Peyer's patch (tissue), 4 donors: ENCODE measurements around the gene ASB14. TPM values are rescaled to one million over a fixed set of nuclear protein-coding genes. Genes with fewer than 3 reads are reported as not detected.

Experiments
- DNase-seq, 3 donors: peaks; one replicate each; pipeline ENCODE4 v3.0.0-alpha.2; 2017 to 2019
- H3K27ac ChIP-seq, 4 donors: fragments of 200-600 bp; sonication (generic); one replicate each; pipeline ENCODE4 v1.5.1; 2016 to 2019
- H3K27me3 ChIP-seq, 2 donors: fragments of 200-600 bp; sonication (generic); one replicate each; pipeline ENCODE4 v1.5.1; 2019
- H3K36me3 ChIP-seq, 3 donors: fragments of 200-600 bp; sonication (generic); one replicate each; pipeline ENCODE4 v1.5.1; 2016 to 2019
- H3K4me1 ChIP-seq, 4 donors: fragments of 200-600 bp; sonication (generic); one replicate each; pipeline ENCODE4 v1.5.1; 2016 to 2019
- H3K4me3 ChIP-seq, 4 donors: fragments of 200-600 bp; sonication (generic); 1 replicate in 3 of 4; 2 replicates in 1 of 4; pipeline ENCODE4 v1.5.1; 2016 to 2019; ENCODE audit warnings: mild to moderate bottlenecking in 1 of 4
- H3K9me3 ChIP-seq, 4 donors: fragments of 200-600 bp; sonication (generic); one replicate each; pipeline ENCODE4 v1.5.1; 2016 to 2019; ENCODE audit warnings: mild to moderate bottlenecking in 1 of 4
- POLR2A ChIP-seq, 2 donors: fragments of 450-650 bp; IDR thresholded peaks; one replicate each; pipeline ENCODE4 v1.5.1; 2017; ENCODE audit warnings: antibody characterized with exemption in 2 of 2, mild to moderate bottlenecking in 2 of 2, moderate library complexity in 2 of 2
- total RNA-seq, 4 donors: library from RNA; depleted of rRNA; stranded (reverse); fragments of >200 nt; gene quantifications; one replicate each; pipeline ENCODE4 v1.1.0, GENCODE V29; 2016
- TF ChIP-seq, protein P1 (sequence below), 6 experiments: fragments of 450-650 bp in 4 of 6; fragments of 200-600 bp in 2 of 6; sonication (generic) in 1 of 6; IDR thresholded peaks; one replicate each; pipeline ENCODE4 v1.5.1; 2017 to 2019; ENCODE audit warnings: antibody characterized with exemption in 6 of 6, mild to moderate bottlenecking in 3 of 6, moderate library complexity in 1 of 6

The ASB14 gene
- total RNA-seq, 4 donors from 2014 or later = not detected

- TF ChIP-seq POLR2A (IDR thresholded peaks at IDR 0.05) = no peak
- TF ChIP-seq, protein P1, sequence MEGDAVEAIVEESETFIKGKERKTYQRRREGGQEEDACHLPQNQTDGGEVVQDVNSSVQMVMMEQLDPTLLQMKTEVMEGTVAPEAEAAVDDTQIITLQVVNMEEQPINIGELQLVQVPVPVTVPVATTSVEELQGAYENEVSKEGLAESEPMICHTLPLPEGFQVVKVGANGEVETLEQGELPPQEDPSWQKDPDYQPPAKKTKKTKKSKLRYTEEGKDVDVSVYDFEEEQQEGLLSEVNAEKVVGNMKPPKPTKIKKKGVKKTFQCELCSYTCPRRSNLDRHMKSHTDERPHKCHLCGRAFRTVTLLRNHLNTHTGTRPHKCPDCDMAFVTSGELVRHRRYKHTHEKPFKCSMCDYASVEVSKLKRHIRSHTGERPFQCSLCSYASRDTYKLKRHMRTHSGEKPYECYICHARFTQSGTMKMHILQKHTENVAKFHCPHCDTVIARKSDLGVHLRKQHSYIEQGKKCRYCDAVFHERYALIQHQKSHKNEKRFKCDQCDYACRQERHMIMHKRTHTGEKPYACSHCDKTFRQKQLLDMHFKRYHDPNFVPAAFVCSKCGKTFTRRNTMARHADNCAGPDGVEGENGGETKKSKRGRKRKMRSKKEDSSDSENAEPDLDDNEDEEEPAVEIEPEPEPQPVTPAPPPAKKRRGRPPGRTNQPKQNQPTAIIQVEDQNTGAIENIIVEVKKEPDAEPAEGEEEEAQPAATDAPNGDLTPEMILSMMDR (IDR thresholded peaks at IDR 0.05) = no peak
- H3K9me3 ChIP-seq = no peaks in the 10 kb centered on the region
- H3K36me3 ChIP-seq = peaks cover 0 to 66% (median 0%) of the 10 kb centered on the region in 3 donors
- no peak overlapping the region for H3K27ac ChIP-seq
- H3K4me1 ChIP-seq = no peaks in the 10 kb centered on the region
- no peak overlapping the region for H3K4me3 ChIP-seq
- H3K27me3 ChIP-seq = no peaks in the 10 kb centered on the region
- no peak for DNase-seq
Measured at GRCh38 chr3:57252404-57252803, 40.1 kb downstream of the ASB14 start.

DNA sequence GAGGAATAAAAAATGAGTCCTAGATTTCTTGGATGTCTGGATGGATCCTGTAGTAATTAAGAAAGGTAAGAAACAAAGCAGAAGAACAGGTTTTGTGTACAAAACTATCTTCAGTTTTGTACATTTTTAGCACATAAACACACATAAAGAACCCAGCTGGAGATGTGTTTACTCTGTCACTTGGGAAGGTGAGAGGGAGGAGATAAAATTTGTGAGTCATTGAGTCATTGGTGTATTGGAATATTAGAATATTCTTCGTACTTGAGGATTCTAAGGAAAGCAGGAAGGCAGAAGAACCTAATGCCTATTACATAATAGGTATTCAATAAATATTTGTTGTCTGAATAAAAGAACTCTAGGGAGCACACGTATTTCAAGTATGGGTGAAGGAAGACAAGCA lies 47.5 kb downstream of the ASB14 start:
- Histone ChIP-seq H3K36me3 (peaks cover 0 to 90% (median 0%) of the 10 kb centered on the region in 3 donors), H3K27me3 (no peaks in the 10 kb centered on the region), H3K4me1 (no peaks in the 10 kb centered on the region), H3K9me3 (no peaks in the 10 kb centered on the region), H3K4me3 (no peak overlapping the region), H3K27ac (no peak overlapping the region)
- DNase-seq = no peak
- no peak for TF ChIP-seq POLR2A (IDR thresholded peaks at IDR 0.05)
- TF ChIP-seq, protein P1 (IDR thresholded peaks at IDR 0.05) = no peak

DNA sequence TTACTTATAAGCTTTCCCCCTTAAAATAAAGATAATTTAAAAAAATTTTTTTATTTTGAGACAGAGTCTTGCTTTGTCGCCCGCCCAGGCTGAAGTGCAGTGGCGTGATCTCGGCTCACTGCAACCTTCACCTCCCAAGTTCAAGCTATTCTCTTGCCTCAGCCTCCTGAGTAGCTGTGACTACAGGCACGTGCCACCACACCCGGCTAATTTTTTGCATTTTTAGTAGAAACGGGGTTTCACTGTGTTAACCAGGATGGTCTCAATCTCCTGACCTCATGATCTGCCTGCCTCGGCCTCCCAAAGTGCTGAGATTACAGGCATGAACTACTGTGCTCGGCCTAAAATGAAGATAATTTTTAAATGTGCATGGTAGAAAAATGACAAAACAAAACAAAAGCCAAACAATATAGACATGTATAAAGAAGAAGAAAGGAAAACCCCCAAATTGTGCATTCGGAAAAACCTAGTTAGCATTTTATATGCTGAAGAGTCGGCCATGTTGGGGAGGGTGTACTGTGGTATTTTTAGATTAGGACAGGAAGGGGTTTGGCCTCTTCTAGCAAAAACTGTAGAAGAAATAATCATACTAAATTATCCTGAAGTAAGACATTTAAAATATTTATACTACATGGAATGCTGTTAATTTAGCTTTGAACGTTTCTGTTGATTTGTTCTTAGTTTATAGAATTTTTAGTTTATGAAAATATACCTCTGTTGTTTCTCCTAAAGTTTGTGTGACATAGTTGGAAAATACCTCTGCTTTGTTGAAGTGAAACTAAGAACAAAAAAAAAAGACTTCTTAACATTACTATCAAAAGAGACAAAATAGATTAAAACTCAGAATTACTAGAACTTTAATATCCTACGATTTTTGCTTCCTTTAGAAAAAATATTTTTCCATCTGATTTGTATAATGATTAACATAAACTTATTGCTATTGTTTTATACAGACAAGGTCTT lies 57.6 kb downstream of the ASB14 start:
- no peak for TF ChIP-seq POLR2A (IDR thresholded peaks at IDR 0.05)
- TF ChIP-seq, protein P1 (IDR thresholded peaks at IDR 0.05) = no peak
- peaks cover 0 to 24% (median 0%) of the 10 kb centered on the region in 3 donors for H3K36me3 ChIP-seq
- H3K27me3 ChIP-seq = no peaks in the 10 kb centered on the region
- no peaks in the 10 kb centered on the region for H3K9me3 ChIP-seq
- no peak overlapping the region for H3K4me3 ChIP-seq
- DNase-seq = no peak
- H3K27ac ChIP-seq = no peak overlapping the region
- peaks cover 0 to 10% (median 3%) of the 10 kb centered on the region in 4 donors for H3K4me1 ChIP-seq

GRCh38 chr3:57233799-57234198 lies 58.7 kb downstream of the ASB14 start:
- H3K4me1 ChIP-seq = peaks cover 0 to 21% (median 3%) of the 10 kb centered on the region in 4 donors
- no peak for DNase-seq
- H3K27me3 ChIP-seq = no peaks in the 10 kb centered on the region
- H3K4me3 ChIP-seq = no peak overlapping the region
- TF ChIP-seq, protein P1 (IDR thresholded peaks at IDR 0.05) = no peak
- no peak for TF ChIP-seq POLR2A (IDR thresholded peaks at IDR 0.05)
- H3K9me3 ChIP-seq = no peaks in the 10 kb centered on the region
- no peak overlapping the region for H3K27ac ChIP-seq
- H3K36me3 ChIP-seq = peaks cover 0 to 13% (median 0%) of the 10 kb centered on the region in 3 donors

- Histone ChIP-seq H3K27ac (peak overlapping the region in 2 of 4 donors; percentile 59 to 95), H3K27me3 (no peaks in the 10 kb centered on the region), H3K4me1 (peaks cover 0 to 22% (median 3%) of the 10 kb centered on the region in 4 donors), H3K36me3 (no peaks in the 10 kb centered on the region), H3K4me3 (no peak overlapping the region), H3K9me3 (no peaks in the 10 kb centered on the region)
- no peak for DNase-seq
- TF ChIP-seq, protein P1 (IDR thresholded peaks at IDR 0.05) = no peak
- no peak for TF ChIP-seq POLR2A (IDR thresholded peaks at IDR 0.05)
Measured at GRCh38 chr3:57230006-57230405, 62.5 kb downstream of the ASB14 start.
